Activated CD4-positive, alpha-beta T cell treated with anti-CD3 and anti-CD28 coated beads, Interleukin-2, amount 50 U/mL, for 48 hours (primary cell): ENCODE measurements around the gene ZNF385C.

ENCODE experiments used
- DNase-seq, 2 experiments: peaks; one replicate each; pipeline ENCODE4 v3.0.0-alpha.2; 2020

The ZNF385C gene

DNA sequence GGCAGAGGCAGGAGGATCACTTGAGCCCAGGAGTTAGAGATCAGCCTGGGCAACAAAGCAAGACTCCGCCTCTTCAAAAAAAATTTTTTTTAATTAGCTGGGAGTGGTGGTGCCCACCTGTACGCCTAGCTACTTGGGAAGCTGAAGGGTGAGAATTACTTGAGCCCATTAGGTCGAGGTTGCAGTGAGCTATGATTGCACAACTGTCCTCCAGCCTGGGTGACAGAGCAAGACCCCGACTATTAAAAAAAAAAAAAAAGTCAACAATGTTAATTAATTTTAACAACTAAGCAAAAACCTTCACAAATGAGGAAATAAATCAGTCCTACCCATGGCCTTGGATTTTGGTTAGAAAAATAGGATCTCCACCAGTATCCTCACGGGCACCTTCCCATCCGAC, 8.9 kb upstream of the ZNF385C start:
- no peak for DNase-seq

GRCh38 chr17:42106009-42106408, 7.7 kb upstream of the ZNF385C start:
- DNase-seq: no peak

DNA sequence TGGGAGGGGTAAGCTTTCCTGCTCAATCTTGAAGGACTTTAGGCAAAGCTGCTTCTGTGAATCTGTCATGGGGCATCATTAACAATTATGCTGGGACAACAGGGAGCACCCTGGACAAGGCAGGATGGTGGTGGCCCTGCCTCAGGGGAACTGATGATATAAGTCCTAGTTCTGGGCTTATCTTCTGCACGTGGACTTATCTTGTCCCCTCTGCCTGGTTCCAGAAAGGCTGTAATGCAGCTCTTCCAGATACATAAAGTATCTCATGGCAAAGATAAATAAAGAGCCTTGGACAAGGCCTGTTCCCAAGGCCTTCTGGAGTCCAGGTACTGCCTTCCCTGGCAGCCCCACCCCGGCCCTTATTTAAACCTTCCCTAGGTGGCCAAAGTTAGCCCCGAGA, 6.0 kb upstream of the ZNF385C start:
- no peak for DNase-seq

DNA sequence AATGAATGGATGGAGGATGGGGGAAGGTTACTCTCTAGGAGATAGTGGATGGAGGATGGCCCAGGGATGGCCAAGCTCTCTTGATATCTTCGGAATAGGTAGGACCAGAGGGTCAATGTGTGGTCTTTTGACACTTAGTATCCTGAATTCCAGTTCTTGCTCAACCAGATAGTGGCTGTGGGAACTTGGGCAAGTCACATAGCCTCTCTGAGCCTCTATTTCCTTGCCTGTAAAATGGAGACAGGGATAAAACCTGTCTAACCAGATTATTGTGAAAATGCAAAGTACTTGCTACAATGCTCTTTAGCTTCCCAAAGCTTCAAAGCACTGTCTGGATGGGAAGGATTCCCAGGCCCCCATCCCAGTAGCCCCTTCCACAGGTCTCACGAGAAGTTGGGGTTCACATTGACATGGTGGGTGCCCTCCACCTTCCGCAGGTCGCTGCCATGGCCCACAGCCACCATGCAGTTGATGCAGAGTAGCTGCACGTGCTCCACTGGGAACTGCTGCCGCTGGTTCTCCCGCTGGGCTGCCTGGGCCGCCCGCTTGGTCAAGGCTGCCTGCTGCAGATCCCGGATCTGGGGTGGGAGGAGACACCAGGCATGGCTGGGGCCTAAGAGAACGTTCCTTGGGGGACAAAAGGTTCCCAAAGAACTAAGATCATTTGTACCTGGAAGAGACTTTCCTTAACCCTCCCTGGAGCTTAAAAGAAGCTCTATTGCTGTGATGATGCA, 5.1 kb upstream of the ZNF385C start:
- no peak for DNase-seq

DNA sequence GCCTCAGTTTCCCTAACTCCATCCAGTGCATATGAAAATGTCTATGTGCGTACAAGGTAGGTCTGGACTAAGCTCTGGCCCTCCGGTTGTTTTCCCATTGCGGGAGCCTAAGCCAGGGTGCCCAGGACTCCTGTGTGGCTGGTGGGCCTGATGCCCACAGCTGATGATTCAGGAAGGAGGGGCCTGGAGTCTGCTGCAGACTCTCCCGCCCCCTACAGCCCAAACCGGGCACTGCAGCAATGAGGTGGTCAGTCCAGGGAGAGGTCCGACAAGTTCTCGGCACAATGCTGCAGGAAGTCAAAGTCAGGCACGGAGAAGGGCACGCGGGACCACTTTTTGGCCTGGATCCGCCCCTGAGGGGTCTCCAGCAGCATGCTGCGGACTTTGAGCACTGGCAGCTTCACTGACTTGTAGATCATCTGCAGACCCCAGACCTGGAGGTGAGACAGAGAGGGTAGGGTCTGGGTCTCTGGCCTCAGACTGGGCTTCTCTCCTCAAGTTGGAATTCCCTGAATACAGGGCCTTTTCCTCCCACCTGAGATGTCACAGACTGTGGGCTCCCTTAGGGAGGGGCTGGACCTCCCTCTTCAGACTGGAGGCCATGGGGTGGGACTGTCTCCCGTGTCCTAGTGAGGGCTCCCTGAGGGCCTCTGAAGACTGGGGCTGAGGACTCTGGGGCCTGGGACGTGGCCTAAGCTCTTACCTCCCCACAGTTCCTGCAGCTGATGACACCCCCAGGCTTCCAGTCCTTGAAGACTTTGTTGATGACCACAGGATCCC, 3.4 kb upstream of the ZNF385C start:
- peak; percentile 85 to 88 for DNase-seq

DNA sequence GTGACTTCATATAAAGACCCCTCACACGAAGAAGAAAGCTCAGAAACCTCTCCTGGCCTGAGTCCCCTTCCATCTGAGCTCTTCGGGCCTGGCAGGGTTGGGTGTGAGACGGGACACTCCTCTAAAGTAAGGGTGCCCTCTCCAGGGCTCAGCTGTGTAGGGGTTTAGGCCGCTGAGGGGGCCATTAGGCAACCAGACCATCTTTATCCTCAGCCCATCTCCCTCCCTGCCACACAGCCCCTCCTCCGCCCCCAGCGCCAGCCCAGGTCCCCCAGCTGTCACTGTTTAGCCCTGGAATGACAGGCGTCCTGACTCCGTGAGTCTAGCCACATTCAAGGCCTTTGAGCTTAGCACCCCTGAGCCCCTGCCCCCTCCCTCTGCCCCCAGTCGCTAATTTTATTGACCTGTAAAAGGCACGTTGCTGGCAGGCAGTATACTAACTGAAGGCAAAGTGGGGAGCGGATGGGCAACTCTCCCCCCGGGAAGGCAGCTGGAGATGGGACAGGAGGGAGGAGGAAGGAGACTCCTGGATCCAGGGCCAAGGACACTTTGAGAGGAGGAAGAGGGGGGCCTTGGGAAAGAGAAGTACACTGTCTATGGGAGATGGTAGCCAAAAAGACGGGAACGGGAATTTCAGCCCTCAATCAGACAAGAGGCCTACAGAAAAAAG, 592 bp upstream of the ZNF385C start:
- DNase-seq: no peak

DNA sequence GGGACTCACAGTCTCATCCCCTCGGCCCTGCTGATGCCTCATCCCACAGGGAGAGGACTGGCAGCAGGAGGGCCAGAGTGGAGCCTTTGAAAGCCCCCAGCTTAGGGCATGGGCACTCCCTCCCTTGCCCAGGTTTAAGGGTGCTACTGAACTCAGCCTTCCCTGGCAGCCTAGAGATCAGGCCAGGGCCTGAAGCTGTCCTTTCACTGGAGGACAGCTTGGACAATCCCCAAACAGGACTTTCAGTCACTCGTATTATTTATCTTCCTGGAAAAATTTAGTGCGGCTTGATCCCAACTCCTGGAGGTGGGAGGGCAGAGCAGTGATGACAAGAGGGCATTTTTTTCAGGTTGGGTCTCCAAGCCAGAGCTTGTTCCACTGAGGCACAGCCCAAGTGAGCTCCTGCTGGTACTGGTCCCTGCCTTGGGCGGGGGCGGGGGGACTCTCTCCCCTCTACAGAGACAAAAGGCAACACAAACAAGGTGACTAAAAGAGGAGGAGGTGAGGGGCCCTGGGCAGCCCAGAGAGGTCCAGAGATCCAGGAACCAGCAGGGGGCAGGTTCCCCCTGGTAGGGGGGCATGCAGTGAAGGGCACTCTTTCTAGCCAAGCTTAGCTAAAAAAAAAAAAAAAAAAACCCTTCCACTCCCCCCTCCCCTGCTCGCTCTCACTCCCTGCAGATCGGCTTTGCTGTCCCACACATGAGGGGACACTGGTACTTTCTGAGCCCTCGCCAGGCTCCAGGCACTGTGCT, 1.7 kb downstream of the ZNF385C start:
- no peak for DNase-seq

GRCh38 chr17:42094375-42095069, 3.8 kb downstream of the ZNF385C start:
- DNase-seq: no peak

DNA sequence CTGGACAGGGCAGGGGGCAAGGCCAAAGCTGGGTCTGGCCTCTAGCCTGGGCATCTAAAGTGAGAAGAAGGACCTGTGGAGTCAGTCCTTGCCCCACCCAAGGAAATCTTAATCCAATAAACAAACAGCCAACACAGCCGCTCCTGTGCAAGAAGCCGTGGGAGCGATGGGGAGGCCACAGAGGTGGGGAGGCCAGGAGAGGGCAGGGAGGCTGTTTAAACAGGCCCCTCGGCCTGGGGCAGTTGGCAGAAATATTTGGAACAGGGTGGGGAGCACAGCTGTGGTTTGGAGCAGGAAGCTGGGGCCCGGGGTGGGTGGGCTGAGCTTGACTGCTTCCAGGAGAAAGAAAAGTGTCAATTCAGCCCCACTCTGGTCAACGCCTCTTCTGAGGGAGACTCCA, 5.3 kb downstream of the ZNF385C start:
- DNase-seq: no peak

- DNase-seq: no peak
Measured at GRCh38 chr17:42090964-42091790, 7.1 kb downstream of the ZNF385C start.

GRCh38 chr17:42088736-42089135, 9.5 kb downstream of the ZNF385C start:
- DNase-seq: no peak

DNA sequence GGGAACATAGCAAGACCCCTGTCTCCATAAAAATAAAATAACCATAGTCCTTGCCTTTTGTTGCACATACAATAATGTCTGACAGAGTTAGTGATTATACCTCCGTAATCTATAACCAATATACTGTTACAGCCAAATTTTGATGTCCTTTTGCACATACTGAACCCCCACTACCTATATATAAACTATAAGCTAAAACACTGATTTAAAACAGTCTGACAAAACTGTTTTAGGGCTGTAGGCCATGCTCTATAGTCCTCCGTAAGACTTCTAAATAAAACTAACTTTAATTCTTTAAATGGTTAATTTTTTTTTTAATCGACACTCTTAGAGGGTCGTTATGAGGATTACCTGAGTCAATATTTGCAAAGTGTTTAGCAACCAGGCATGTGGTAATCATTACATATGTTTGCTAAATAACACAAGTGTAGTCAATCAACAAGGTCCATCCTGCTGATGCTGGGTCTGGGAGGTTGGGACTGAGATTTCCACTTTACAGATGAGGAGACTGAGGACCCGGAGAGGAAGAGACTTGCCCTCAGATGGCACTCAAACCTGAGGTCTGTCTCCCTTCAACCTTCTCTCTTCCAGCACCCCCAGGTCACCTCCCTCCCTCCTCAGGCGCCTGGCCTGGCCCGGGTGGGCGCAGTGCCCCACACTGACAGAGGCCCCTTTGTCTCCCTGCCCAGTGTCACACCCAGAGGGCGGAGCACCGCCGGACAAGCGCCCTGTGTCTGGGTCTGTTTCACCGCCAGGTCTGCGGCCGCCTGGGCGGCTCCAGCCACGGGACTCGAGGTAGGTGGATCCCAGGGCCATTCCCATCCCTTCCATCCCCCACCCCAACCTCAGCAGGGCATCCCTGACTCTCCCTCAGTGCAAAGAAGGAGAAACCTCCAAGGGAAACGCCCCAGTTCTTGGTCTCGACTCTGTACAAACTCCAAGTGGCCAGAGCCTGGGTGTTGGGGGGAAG, 10.3 kb downstream of the ZNF385C start:
- DNase-seq: no peak

DNA sequence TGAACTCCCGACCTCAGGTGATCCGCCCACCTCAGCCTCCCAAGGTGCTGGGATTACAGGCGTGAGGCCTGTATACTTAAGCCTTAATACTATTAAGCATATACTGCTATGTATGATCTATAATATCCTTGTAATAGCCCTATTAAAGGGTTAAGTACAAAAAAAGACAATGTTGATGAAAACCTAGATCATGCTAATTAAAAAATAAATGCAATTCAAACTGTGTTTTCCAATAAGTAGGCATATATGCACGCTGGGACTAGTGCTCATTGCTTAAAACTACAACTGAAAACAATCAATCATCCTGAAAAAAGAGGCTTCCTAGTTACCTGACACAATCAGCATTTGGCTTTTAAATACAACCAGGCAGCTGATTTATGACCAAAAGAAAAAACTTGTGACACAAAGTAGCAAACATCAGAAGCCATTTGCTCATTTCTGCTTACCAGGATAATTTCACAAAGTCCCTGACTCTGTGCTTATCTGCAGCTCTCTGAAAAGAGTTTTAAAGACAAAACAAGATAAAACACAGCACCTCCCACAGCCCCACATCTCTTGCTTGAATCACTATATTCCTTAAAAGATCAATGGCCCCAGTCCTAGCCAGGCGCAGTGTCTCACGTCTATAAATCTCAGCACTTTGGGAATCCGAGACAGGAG, 11.1 kb downstream of the ZNF385C start:
- DNase-seq: no peak

DNA sequence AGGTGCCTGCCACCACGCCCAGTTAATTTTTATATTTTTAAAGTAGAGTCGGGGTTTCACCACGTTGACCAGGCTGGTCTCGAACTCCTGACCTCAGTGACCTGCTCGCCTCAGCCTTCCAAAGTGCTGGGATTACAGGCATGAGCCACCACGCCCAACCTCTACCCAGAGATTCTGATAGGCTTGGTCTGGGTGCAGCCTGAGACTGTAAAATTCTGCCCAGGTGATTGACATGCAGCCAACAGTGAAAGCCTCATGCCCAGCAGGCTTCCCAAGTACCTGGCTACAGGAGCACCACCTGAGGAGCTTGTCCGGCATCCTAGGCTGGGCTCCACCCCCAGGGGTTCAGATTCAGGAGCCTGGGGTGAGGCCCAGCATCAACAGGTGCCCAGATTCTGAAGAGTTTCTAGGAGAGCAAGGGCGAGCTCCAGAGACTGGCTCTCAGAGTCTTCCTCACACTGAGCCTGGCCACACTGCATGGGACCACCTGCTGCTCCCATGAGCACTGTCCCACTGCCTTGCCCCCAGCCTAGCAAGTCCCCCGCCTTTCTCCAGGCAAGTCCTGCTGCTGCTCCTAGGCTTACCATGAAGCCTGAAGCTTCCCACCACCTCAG, 16.6 kb downstream of the ZNF385C start:
- no peak for DNase-seq

DNA sequence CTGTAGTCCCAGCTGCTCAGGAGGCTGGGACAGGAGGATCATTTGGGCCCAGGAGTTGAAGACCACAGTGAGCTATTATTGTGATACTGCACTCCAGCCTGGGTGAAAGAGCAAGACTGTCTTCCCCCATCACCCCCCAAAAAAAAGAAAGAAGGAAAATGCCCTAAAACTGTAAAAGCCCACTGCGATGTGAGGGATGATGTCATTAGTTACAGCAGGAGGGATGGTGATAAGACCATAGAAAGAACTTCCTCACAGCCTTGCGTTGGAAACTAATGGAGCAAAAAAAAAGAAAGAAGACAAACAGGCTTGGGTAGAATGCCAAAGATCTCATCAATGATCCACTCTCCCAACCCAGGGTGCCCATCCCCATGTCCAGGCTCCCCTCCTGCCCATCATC, 18.7 kb downstream of the ZNF385C start:
- no peak for DNase-seq

DNA sequence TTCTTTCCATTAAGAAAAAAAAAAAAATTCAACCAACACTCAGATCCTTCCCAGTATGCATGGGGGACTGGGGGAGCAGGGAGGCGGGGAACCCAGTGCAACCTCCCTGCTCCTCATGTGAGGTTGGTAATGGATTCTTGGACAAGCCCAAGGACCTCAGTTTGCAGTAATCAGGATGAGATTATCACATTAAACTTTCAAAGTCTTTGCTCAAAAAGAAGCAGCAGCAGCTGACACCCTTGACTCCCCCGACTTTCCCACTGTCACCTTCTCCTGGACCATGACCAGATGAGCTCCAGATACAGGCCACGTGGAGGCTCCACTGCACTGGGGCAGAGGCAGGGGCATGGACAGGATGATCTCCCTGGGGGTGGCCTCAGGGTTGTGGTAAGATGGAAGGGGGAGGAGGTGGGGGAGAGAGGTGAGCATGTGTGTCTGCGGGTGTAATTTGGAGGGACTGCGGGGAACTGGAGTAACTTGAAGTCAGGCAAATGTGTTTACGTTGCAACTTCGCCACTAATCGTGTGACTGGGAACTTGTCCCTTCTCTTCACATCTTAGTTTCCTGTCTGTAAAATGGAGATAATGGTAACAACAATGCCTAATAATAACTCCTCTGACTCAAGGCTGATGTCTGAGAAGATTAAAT, 19.8 kb downstream of the ZNF385C start:
- no peak for DNase-seq

- no peak for DNase-seq
Measured at GRCh38 chr17:42077755-42078154, 20.5 kb downstream of the ZNF385C start.

DNA sequence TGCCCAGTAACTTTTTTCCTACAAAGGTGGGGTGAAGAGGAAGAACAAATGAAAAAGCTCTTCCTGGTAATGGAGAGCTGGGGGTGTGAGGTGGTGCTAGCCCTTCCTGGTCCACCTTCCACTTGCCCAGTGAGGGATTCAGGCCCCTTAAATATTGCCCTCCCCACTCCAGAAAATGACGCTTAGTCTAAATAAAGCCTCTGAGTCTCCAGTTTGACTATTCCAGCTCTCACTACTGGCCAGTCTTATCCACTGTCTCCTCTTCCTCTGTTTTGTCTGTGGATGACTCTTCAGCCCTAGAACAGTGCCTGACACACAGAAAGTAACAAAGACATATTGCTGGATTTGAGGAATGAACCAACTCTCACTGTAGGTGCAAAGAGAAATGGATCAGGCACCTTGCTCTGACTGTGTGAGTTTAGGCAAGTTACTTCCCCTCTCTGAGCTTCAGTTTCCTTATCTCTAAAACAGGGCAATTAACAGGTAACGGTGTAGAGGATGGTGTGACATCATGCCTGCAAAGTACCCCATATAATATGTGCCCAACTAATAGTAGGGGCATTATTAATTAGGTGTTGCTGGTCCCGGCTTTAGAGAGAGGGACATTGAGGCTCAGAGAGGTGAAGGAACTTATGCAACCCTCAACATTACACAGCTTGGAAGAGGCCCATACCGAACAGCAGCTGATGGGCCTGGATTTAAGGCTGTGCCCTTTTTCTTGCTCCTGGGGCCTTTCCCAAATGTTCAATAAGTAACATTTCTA, 21.3 kb downstream of the ZNF385C start:
- DNase-seq: no peak
